OCI-M2 (cell line): ENCODE data around the gene TMEM126B.

Experiments used
- DNase-seq: peaks from one replicate; lab custom pipeline; 2025; ENCODE audit not compliant: unreplicated experiment; lab: John Stamatoyannopoulos, UW

Gene TMEM126B

DNA sequence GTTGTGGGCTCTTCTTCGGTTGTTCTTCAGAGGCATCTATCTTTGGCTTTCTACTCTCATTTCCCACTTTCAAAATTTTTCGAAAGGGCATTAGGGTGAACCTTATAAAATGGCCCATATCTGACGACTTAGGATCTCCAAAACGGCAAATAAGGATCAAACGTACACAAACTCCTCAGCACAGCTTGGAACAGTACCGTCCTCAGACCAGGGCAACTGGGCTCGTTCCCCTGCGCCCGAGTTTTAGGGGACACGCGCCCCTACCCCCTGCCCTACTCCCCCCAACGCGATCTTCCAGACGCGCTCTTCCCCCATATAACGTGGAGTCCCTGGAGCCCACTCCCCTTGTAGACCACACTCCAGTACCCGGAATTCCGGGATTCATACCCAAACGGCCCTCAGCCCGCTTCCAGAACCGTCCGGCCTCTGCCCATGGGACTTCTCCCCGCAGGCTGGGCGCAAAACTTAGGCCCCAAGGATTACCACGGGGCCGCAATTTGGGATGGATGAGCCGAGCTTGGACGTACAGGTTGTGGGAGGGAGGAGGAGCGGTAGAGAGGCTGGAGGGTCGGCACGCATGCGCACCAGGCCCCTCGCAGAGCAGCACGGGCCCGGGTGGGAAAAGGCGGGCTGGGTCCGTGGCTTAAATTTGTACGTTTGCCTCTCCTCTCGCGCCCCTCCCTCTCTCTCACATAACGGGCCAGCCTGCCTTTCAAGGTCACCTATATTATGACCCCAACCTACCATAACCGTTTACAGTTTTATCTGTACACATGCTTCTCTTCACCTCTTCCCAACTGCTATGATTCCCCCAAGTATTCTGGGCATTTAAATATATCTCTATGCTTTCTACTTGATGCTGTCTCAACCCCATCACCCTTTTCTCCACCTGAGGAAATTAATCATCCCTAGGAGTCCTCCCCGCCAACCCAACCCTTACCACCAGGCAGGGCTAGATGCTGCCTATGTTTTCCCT is 54.2 kb downstream of the TMEM126B start:
- no peak for DNase-seq

GRCh38 chr11:85685125-85685819 is 56.9 kb downstream of the TMEM126B start:
- DNase-seq, result no peak

DNA sequence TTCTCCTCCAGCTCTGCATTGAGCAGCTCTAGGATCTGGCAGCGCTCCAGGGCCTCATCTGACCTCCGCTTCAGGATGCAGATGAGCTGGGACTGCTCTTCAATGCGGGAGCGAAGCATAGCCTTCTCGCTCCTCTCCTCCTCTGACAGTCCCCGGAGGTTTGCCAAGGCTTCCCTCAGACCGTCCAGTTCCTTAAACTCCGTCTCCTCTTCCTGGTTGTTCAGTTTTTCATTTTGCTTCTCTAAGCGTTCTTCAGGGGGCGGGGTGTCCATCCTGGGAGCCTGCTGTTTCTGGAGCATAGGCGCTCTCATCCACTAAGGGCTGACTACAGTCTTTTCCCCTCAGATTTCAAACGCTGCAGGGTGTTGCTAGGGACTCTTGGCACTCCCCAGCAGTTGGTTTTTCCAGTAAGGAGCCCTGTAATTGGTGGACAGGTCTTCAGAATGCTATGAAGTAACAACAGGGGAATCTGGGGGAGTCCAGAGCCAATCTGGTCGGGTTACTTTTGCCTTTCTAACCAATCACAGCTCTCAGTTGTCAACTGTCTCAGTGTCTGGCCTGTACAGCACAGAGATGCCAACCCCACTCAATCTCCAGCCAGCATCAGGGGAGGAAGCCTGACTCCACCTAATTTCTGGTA is 57.5 kb downstream of the TMEM126B start, which contains the start of gene CCDC89:
CCDC89 (minus strand) TSS at position 376 of the 640 bp plus-strand sequence; CDS start at position 311, 65 bp downstream.
- DNase-seq, result no peak
